HFFc6 (cell line): Measurements from ENCODE around the gene TUSC2. TPM values are rescaled to one million over a fixed set of nuclear protein-coding genes. Genes with fewer than 3 reads are reported as not detected.

Experiments used
- DNase-seq: peaks from one replicate; pipeline ENCODE4 v3.0.0-alpha.2; 2018
- H3K27ac Mint-ChIP-seq: 2 replicates; pipeline ENCODE4 v1.8.0; 2020; ENCODE audit warnings: mild to moderate bottlenecking, mixed read lengths
- H3K27me3 Mint-ChIP-seq: 2 replicates; pipeline ENCODE4 v1.8.0; 2021; ENCODE audit warnings: mild to moderate bottlenecking, moderate library complexity, mixed read lengths; ENCODE audit not compliant: insufficient read depth
- H3K36me3 Mint-ChIP-seq: 2 replicates; pipeline ENCODE4 v1.8.0; 2021; ENCODE audit warnings: low read depth, mixed read lengths
- H3K4me1 Mint-ChIP-seq: 2 replicates; pipeline ENCODE4 v1.8.0; 2020; ENCODE audit warnings: low read depth, mixed read lengths
- H3K4me3 Mint-ChIP-seq: 2 replicates; pipeline ENCODE4 v1.8.0; 2020; ENCODE audit warnings: mild to moderate bottlenecking, moderate library complexity, mixed read lengths
- H3K9me3 Mint-ChIP-seq: 2 replicates; pipeline ENCODE4 v1.8.0; 2020; ENCODE audit warnings: mild to moderate bottlenecking, mixed read lengths
- total RNA-seq, 6 experiments: library from RNA; stranded (reverse); fragmentation: NEBNext Ultra II Directional; extraction: Animal tissue kit (Norgen Biotek cat#: 25700); gene quantifications; 2 replicates in 1 of 6; 3 replicates in 5 of 6; pipeline ENCODE4 v1.2.3, GENCODE V29; 2021
- TF ChIP-seq, protein P1 (sequence below): fragments of 200-600 bp; sonication (generic); IDR thresholded peaks from 2 replicates; pipeline ENCODE4 v1.5.0; 2021; ENCODE audit warnings: antibody characterized with exemption, mild to moderate bottlenecking

TUSC2 gene
- total RNA-seq, 6 experiments from 2014 or later, result 23.9 to 34.2 (median 26.8) TPM

DNA sequence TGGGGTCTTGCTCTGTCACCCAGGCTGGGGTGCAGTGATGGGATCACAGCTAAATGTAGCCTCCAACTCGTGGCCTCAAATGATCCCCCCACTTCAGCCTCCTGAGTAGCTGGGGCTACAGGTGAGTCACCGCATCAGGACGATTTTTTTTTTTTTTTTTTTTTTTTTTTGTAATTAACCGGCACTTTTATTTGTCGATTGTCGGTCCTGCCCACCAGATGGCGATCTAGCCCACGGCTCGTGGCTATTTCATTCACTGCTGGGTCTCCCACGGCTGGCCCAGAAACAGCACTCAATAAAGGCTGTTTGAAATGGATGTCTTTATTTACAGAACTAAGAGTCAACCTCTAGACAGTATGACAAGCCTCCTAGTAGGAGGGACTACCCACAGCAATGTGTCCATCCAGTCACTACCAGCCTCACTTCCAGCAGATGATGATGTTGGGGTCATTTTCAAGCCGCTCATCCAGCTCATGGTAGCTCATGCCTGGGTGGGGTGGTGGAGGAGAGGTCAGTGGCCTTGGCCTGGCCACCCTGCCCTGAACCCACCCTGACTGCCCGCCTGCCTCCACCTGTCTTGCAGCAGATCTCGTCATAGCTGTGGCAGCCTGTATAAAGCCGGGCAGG is 19.3 kb upstream of the TUSC2 start:
- Mint-ChIP-seq H3K4me1 (peaks cover 37% of the 10 kb centered on the region), H3K9me3 (no peaks in the 10 kb centered on the region), H3K27ac (no peak overlapping the region), H3K27me3 (peaks cover 4% of the 10 kb centered on the region; the same call in 1 of the 2 replicates), H3K36me3 (no peaks in the 10 kb centered on the region; the same call in 1 of the 2 replicates), H3K4me3 (no peak overlapping the region)
- TF ChIP-seq, protein P1, sequence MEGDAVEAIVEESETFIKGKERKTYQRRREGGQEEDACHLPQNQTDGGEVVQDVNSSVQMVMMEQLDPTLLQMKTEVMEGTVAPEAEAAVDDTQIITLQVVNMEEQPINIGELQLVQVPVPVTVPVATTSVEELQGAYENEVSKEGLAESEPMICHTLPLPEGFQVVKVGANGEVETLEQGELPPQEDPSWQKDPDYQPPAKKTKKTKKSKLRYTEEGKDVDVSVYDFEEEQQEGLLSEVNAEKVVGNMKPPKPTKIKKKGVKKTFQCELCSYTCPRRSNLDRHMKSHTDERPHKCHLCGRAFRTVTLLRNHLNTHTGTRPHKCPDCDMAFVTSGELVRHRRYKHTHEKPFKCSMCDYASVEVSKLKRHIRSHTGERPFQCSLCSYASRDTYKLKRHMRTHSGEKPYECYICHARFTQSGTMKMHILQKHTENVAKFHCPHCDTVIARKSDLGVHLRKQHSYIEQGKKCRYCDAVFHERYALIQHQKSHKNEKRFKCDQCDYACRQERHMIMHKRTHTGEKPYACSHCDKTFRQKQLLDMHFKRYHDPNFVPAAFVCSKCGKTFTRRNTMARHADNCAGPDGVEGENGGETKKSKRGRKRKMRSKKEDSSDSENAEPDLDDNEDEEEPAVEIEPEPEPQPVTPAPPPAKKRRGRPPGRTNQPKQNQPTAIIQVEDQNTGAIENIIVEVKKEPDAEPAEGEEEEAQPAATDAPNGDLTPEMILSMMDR, result peak; percentile 86
- DNase-seq, result peak; percentile 74

DNA sequence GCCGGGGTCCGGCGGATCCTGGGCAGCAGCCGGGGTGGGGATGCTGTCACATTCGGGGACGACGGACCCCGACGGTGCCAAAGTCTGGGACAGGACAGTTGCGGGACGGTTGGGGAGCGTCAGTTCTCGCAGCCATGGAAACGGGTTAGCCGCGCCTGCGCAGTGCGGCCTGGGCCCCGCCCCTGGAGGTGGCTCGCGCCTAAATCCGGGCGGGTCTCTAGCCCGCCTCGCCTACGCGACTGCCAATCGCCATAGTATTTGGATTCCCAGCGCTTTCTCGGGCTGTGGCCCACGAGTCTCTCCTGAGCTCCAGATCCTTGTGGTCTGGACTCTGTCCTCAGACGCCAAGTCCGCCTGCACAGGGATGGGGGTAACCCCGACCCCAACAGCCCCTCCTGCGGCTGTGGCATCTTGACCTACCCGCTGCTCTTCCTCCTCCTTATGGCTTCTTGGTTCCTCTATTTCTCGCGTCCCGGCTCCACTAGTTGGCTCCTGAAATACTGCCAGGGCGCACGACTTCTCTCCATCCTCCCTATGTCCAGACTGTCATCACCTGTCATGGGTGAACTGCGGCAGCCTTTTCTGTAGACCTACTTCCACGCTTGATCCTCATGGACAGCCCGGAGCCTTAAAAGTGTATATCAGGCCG is 17.7 kb upstream of the TUSC2 start, which contains the start of gene ZMYND10:
TSS of gene ZMYND10 (minus strand) at position 147 of the 649 bp plus-strand sequence. CDS start 153 bp downstream, outside the sequence.
- H3K4me1 Mint-ChIP-seq, result peaks cover 29% of the 10 kb centered on the region
- H3K4me3 Mint-ChIP-seq, result peak within 1 kb of the TSS; percentile 82
- peak; percentile 45 for DNase-seq
- H3K9me3 Mint-ChIP-seq, result no peaks in the 10 kb centered on the region
- peaks cover 4% of the 10 kb centered on the region; the same call in 1 of the 2 replicates for H3K27me3 Mint-ChIP-seq
- TF ChIP-seq, protein P1, result no peak
- H3K27ac Mint-ChIP-seq, result peak within 1 kb of the TSS; percentile 38; the same call in 1 of the 2 replicates
- no peaks in the 10 kb centered on the region for H3K36me3 Mint-ChIP-seq

DNA sequence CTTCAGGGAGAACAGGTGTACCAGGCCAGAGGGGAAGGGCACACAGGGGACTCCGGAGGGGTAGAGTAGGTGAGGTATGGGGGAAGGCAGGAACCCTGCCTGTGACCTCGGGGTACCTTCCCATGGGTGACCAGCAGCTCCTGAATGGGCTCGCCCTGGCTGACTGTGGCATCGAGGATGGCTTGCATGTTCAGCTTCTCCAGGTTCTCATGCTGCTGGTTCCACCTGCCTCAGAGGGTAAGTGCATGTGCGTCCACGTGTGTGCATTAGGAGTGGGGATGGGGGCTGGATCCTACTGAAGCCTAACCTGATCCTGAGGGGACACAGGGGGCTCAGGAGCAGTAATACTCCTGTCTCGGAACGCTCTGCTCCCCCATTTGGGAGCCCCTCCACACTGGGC is 17.0 kb upstream of the TUSC2 start:
- TF ChIP-seq, protein P1, result no peak
- H3K4me1 Mint-ChIP-seq, result peaks cover 25% of the 10 kb centered on the region
- H3K27ac Mint-ChIP-seq, result no peak overlapping the region
- H3K27me3 Mint-ChIP-seq, result peaks cover 4% of the 10 kb centered on the region
- H3K4me3 Mint-ChIP-seq, result peak overlapping the region; percentile 82; the same call in 1 of the 2 replicates
- H3K9me3 Mint-ChIP-seq, result no peaks in the 10 kb centered on the region
- peaks cover 1% of the 10 kb centered on the region; the same call in 1 of the 2 replicates for H3K36me3 Mint-ChIP-seq
- DNase-seq, result no peak

DNA sequence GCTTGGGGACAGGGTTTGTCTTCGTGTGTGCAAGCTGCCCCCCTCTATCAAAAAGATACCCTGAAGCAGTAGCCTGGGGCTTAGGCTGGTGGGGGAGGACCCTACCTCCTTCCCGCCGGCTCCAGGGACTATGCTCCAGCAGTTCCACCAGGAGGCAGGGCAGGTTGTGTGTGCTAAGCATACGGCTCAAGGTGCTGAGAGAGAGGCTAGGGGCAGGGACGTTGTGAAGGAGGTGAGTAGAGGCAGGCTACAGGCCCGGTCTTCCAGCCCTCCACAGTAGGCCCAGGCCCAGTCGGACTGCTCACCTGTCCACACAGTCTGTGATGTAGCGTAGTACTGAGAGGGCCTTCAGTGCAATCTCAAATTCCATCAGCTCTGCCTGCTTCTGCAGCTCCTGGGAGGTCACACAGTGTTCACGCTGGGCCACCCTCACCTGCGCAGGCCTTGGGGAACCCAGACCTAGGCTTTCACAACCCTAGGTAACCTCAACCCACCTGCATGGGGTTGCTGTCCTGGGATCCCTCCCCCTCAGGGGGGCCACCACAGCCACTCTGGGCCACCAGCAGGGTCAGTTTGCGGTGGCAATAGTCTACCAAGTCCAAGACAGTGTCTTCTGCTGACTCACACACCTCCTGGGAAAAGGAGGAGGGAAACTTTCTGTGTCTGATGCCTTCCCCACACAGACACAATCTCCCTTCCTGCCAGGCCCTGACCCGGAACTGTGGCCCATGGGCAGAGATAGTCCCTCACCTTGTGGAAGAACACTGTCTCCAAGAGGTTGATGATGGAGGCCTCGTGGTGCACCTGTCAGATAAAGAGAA is 15.0 kb upstream of the TUSC2 start:
- DNase-seq, result no peak
- no peaks in the 10 kb centered on the region for H3K9me3 Mint-ChIP-seq
- H3K36me3 Mint-ChIP-seq, result peaks cover 16% of the 10 kb centered on the region
- H3K4me1 Mint-ChIP-seq, result peaks cover 41% of the 10 kb centered on the region
- TF ChIP-seq, protein P1, result peak; percentile 27; the same call in 1 of the 2 replicates
- no peak overlapping the region for H3K4me3 Mint-ChIP-seq
- H3K27ac Mint-ChIP-seq, result no peak overlapping the region
- peaks cover 6% of the 10 kb centered on the region for H3K27me3 Mint-ChIP-seq

DNA sequence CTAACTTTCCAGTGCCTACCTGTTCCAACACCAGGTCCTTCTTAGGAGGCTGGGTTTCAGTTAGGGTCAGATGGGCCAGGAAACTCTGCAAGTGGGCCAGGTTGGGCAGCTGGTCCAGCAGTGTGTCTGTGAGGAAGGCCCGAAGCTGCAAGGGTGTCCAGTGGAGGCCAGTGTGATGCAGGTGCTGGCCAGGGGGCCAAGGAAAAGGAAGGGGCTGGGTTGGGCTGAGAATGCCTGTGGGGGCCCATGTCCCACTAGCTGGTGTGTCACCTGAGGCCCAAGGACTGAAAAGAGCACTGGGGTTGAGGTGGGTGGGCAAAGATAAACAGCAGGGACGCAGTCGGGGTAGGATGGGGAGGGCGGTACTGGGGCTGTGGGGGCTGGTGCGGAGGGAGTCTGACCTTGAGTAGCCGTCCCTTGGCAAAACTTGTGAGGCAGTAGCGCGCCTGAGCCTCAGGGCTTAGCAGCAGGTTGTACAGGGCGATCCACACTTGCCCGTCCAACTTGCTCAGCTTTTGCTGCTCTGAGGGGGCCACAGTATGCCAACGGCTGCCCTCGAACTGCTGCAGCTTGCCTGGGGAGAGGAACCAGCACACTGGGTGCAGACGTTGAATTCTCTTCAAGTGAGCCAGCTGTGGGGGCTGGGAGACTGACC is 14.1 kb upstream of the TUSC2 start:
- Mint-ChIP-seq H3K4me1 (peaks cover 37% of the 10 kb centered on the region), H3K27ac (no peak overlapping the region), H3K27me3 (peaks cover 6% of the 10 kb centered on the region), H3K4me3 (peak overlapping the region; percentile 96; the same call in 1 of the 2 replicates), H3K9me3 (no peaks in the 10 kb centered on the region), H3K36me3 (peaks cover 16% of the 10 kb centered on the region)
- TF ChIP-seq, protein P1, result no peak
- no peak for DNase-seq
